Ishikawa (cell line): ENCODE data around the gene CDH24.

Experiments
- EP300 ChIP-seq: IDR thresholded peaks from 2 replicates; pipeline ENCODE4 v1.6.1; 2012; ENCODE audit warnings: borderline replicate concordance
- FOXM1 ChIP-seq: IDR thresholded peaks from 2 replicates; pipeline ENCODE4 v1.6.1; 2012; ENCODE audit warnings: low read depth, borderline replicate concordance
- RAD21 ChIP-seq: IDR thresholded peaks from 2 replicates; pipeline ENCODE4 v1.6.1; 2012; ENCODE audit warnings: low read depth
- YY1 ChIP-seq: IDR thresholded peaks from 2 replicates; pipeline ENCODE4 v1.6.1; 2012; ENCODE audit warnings: low read depth

- TF ChIP-seq RAD21 (no peak), EP300 (no peak), FOXM1 (no peak), YY1 (peak; percentile 88)
These were observed 50.5 kb downstream of the CDH24 start for GRCh38 chr14:23006544-23007419.
